Neural progenitor cell (in vitro differentiated cells): Measurements from ENCODE around the gene INTS6. TPM values are rescaled to one million over a fixed set of nuclear protein-coding genes. Genes with fewer than 3 reads are reported as not detected.

Experiments
- DNase-seq: peaks from one replicate; pipeline ENCODE4 v3.0.0-alpha.2; 2016; ENCODE audit warnings: low spot score
- H2AFZ ChIP-seq: fragments of 200-600 bp; sonication (generic); replicated peaks from 2 replicates; pipeline ENCODE4 v1.6.1; 2016; ENCODE audit warnings: antibody characterized with exemption
- H3F3A ChIP-seq: fragments of 200-600 bp; sonication (generic); 2 replicates; pipeline ENCODE4 v1.6.1; 2016; ENCODE audit warnings: antibody characterized with exemption, low read depth
- H3K27ac ChIP-seq: fragments of 200-600 bp; sonication (generic); 2 replicates; pipeline ENCODE4 v1.5.1; 2016; ENCODE audit warnings: mild to moderate bottlenecking
- H3K27me3 ChIP-seq: fragments of 200-600 bp; sonication (generic); 2 replicates; pipeline ENCODE4 v1.6.1; 2016; ENCODE audit warnings: mild to moderate bottlenecking, moderate library complexity
- H3K36me3 ChIP-seq: fragments of 200-600 bp; sonication (generic); 2 replicates; pipeline ENCODE4 v1.5.1; 2016
- H3K4me1 ChIP-seq: fragments of 200-600 bp; sonication (generic); 2 replicates; pipeline ENCODE4 v1.6.1; 2016; ENCODE audit warnings: mixed run types
- H3K4me2 ChIP-seq: fragments of 200-600 bp; sonication (generic); 2 replicates; pipeline ENCODE4 v1.6.1; 2016
- H3K4me3 ChIP-seq: fragments of 200-600 bp; sonication (generic); 2 replicates; pipeline ENCODE4 v1.5.1; 2016
- H3K79me2 ChIP-seq: fragments of 200-600 bp; sonication (generic); 2 replicates; pipeline ENCODE4 v1.6.1; 2016; ENCODE audit warnings: low read depth
- H3K9ac ChIP-seq: fragments of 200-600 bp; sonication (generic); 2 replicates; pipeline ENCODE4 v1.6.1; 2016
- H3K9me3 ChIP-seq: fragments of 200-600 bp; sonication (generic); 2 replicates; pipeline ENCODE4 v1.5.1; 2016; ENCODE audit warnings: low read depth
- H4K20me1 ChIP-seq: fragments of 200-600 bp; sonication (generic); 2 replicates; pipeline ENCODE4 v1.6.1; 2016; ENCODE audit warnings: low read depth
- H3K27ac Mint-ChIP-seq: 3 replicates; pipeline ENCODE4 v1.8.0; 2021; ENCODE audit warnings: mixed read lengths
- H3K27me3 Mint-ChIP-seq: 2 replicates; pipeline ENCODE4 v1.8.0; 2022; ENCODE audit warnings: low read depth, mild to moderate bottlenecking, inconsistent platforms, moderate library complexity, mixed read lengths; ENCODE audit not compliant: insufficient read depth
- H3K36me3 Mint-ChIP-seq: 3 replicates; pipeline ENCODE4 v1.8.0; 2021; ENCODE audit warnings: mixed read lengths
- H3K4me1 Mint-ChIP-seq: 3 replicates; pipeline ENCODE4 v1.8.0; 2021; ENCODE audit warnings: mixed read lengths
- H3K4me3 Mint-ChIP-seq: 3 replicates; pipeline ENCODE4 v1.8.0; 2021; ENCODE audit warnings: mild to moderate bottlenecking, moderate library complexity, mixed read lengths
- H3K9me3 Mint-ChIP-seq: 3 replicates; pipeline ENCODE4 v1.8.0; 2020; ENCODE audit warnings: mixed read lengths
- CTCF ChIP-seq: fragments of 200-600 bp; sonication (generic); IDR thresholded peaks from 2 replicates; pipeline ENCODE4 v1.5.1; 2017; ENCODE audit warnings: antibody characterized with exemption, mild to moderate bottlenecking
- EZH2 ChIP-seq: fragments of 200-600 bp; sonication (generic); IDR thresholded peaks from 2 replicates; pipeline ENCODE4 v1.6.1; 2017; ENCODE audit warnings: antibody characterized with exemption, mild to moderate bottlenecking, moderate library complexity
- EZH2phosphoT487 ChIP-seq: fragments of 200-600 bp; sonication (generic); IDR thresholded peaks from 2 replicates; pipeline ENCODE4 v1.6.1; 2017; ENCODE audit warnings: antibody characterized with exemption
- total RNA-seq: library from RNA; depleted of rRNA; stranded (reverse); fragments of >200 nt; gene quantifications from 2 replicates; pipeline ENCODE4 v1.2.3, GENCODE V29; 2015; ENCODE audit warnings: low replicate concordance

Gene INTS6
- total RNA-seq, 1 donor from 2014 or later, result 84.0 TPM

DNA sequence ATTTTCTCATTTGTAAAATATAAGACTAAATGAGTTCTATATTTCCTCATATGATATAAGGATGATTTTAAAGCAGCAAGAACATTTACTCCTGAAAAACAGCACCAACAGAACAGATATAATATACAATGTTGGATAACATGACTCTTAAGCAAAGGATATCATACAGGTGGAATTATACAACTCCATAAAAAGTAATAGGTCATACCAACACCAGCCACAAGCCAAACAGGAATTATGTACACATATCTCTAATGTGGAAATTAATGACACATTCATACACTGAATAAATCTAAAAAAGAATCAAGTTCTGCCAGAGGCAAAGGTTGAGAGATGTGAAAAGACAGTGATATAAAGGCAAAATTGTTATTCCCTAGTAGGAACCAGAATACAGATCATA, 25.9 kb downstream of the INTS6 start:
- Histone ChIP-seq H3F3A (peaks cover 16% of the 10 kb centered on the region), H3K4me1 (peaks cover 47% of the 10 kb centered on the region), H3K4me3 (no peak overlapping the region), H3K9ac (no peak overlapping the region), H3K9me3 (no peaks in the 10 kb centered on the region), H4K20me1 (peaks cover 8% of the 10 kb centered on the region), H3K79me2 (peaks cover 98% of the 10 kb centered on the region), H3K27me3 (no peaks in the 10 kb centered on the region), H2AFZ (no peak overlapping the region), H3K4me2 (no peak overlapping the region), H3K27ac (no peak overlapping the region), H3K36me3 (peaks cover 18% of the 10 kb centered on the region)
- no peak for DNase-seq
- no peaks in the 10 kb centered on the region for H3K9me3 Mint-ChIP-seq
- no peak overlapping the region for H3K4me3 Mint-ChIP-seq
- no peaks in the 10 kb centered on the region for H3K27me3 Mint-ChIP-seq
- peaks cover 29% of the 10 kb centered on the region for H3K36me3 Mint-ChIP-seq
- TF ChIP-seq CTCF (no peak), EZH2phosphoT487 (no peak), EZH2 (no peak)
- no peaks in the 10 kb centered on the region for H3K4me1 Mint-ChIP-seq
- H3K27ac Mint-ChIP-seq, result no peak overlapping the region

- H3K9ac ChIP-seq, result no peak overlapping the region
- H3K27ac Mint-ChIP-seq, result no peak overlapping the region
- no peak overlapping the region for H3K27ac ChIP-seq
- no peaks in the 10 kb centered on the region for H3K9me3 Mint-ChIP-seq
- peaks cover 99% of the 10 kb centered on the region for H3K79me2 ChIP-seq
- no peak overlapping the region for H2AFZ ChIP-seq
- TF ChIP-seq EZH2phosphoT487 (no peak), CTCF (no peak)
- H3K27me3 ChIP-seq, result no peaks in the 10 kb centered on the region
- H3K4me3 Mint-ChIP-seq, result no peak overlapping the region
- no peak overlapping the region for H3K4me3 ChIP-seq
- H3K36me3 Mint-ChIP-seq, result peaks cover 31% of the 10 kb centered on the region
- no peak for DNase-seq
- H4K20me1 ChIP-seq, result peaks cover 20% of the 10 kb centered on the region
- H3F3A ChIP-seq, result peaks cover 16% of the 10 kb centered on the region
- no peaks in the 10 kb centered on the region for H3K27me3 Mint-ChIP-seq
- peaks cover 56% of the 10 kb centered on the region for H3K4me1 ChIP-seq
- H3K4me2 ChIP-seq, result peak overlapping the region; percentile 12
- no peaks in the 10 kb centered on the region for H3K9me3 ChIP-seq
- no peaks in the 10 kb centered on the region for H3K4me1 Mint-ChIP-seq
- H3K36me3 ChIP-seq, result peaks cover 14% of the 10 kb centered on the region
Observed at GRCh38 chr13:51425410-51426042, 27.3 kb downstream of the INTS6 start.

DNA sequence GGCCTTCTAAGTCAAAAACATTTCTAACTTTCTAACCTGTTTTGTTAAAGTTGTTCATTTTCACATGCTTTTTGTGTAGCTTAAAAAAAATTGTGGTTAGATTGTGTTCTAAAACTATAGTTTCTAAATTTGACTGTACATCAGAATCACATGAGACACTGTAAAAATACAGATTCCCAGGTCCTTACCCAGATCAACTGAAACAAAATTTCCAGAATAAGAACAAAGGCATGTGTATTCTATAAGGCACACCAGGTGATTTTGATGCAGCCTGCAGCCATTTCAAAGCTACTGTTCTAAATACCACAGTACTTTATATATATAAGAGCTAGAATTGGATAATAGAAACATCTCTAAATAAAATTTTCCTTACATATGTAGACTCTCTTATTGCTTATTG, 29.1 kb downstream of the INTS6 start:
- no peaks in the 10 kb centered on the region for H3K4me1 Mint-ChIP-seq
- no peak for TF ChIP-seq EZH2phosphoT487
- TF ChIP-seq CTCF, result no peak
- no peak for TF ChIP-seq EZH2
- peaks cover 2% of the 10 kb centered on the region for H3K36me3 ChIP-seq
- no peaks in the 10 kb centered on the region for H3K27me3 Mint-ChIP-seq
- H3F3A ChIP-seq, result peaks cover 12% of the 10 kb centered on the region
- H3K4me2 ChIP-seq, result peak overlapping the region; percentile 12
- no peaks in the 10 kb centered on the region for H3K27me3 ChIP-seq
- no peak overlapping the region for H2AFZ ChIP-seq
- H3K36me3 Mint-ChIP-seq, result peaks cover 33% of the 10 kb centered on the region
- H3K27ac ChIP-seq, result no peak overlapping the region
- H3K4me3 ChIP-seq, result no peak overlapping the region
- H3K27ac Mint-ChIP-seq, result no peak overlapping the region
- H4K20me1 ChIP-seq, result peaks cover 20% of the 10 kb centered on the region
- no peak overlapping the region for H3K9ac ChIP-seq
- H3K9me3 Mint-ChIP-seq, result no peaks in the 10 kb centered on the region
- H3K4me3 Mint-ChIP-seq, result no peak overlapping the region
- H3K9me3 ChIP-seq, result no peaks in the 10 kb centered on the region
- H3K4me1 ChIP-seq, result peaks cover 56% of the 10 kb centered on the region
- no peak for DNase-seq
- peaks cover 100% of the 10 kb centered on the region for H3K79me2 ChIP-seq
